Lower leg skin (tissue), 3 donors: ENCODE measurements around the gene LYL1.

ENCODE experiments used
- CTCF ChIP-seq, 3 donors: fragments of 450-650 bp; IDR thresholded peaks; one replicate each; pipeline ENCODE4 v1.5.1; 2016; ENCODE audit warnings: antibody characterized with exemption in 3 of 3, mild to moderate bottlenecking in 3 of 3, moderate library complexity in 2 of 3
- POLR2A ChIP-seq, 2 donors: fragments of 450-650 bp; IDR thresholded peaks; one replicate each; pipeline ENCODE4 v1.6.1; 2016 to 2017; ENCODE audit warnings: antibody characterized with exemption in 2 of 2, mild to moderate bottlenecking in 1 of 2, moderate library complexity in 1 of 2

GRCh38 chr19:13120817-13121216, 18.2 kb upstream of the LYL1 start:
- TF ChIP-seq POLR2A (IDR thresholded peaks at IDR 0.05), result no peak
- no peak for TF ChIP-seq CTCF (IDR thresholded peaks at IDR 0.05)
